ENCODE results near the gene FAM216B. TPM values are rescaled to one million over a fixed set of nuclear protein-coding genes. Genes with fewer than 3 reads are reported as not detected.

Gene FAM216B
- polyA plus RNA-seq, 1 donor (not counting 4 experiments of a cell fraction or from before 2014, with no cell fraction given): not detected

GRCh38 chr13:42754801-42755510 is 26.4 kb upstream of the FAM216B start:
- H3K79me2 ChIP-seq (ENCODE audit: control insufficient read depth, insufficient read depth, low read length): no peaks in the 10 kb centered on the region
- H2AFZ ChIP-seq (ENCODE audit: control insufficient read depth, low read length): no peak overlapping the region
- DNase-seq (ENCODE audit: low read depth, low spot score) (no peak), FAIRE-seq (no peak)
- no peak overlapping the region for H3K4me2 ChIP-seq (ENCODE audit: control insufficient read depth, extremely low read depth, insufficient read depth, low read depth, low read length)
- H3K9me3 ChIP-seq (ENCODE audit: control insufficient read depth, low read depth, low read length): no peaks in the 10 kb centered on the region
- TF ChIP-seq CTCF (optimal IDR thresholded peaks at IDR 0.05 in 1 of 3, IDR thresholded peaks at IDR 0.05 in 1 of 3, conservative IDR thresholded peaks at IDR 0.05 in 1 of 3; ENCODE audit: extremely low read depth in 1 of 3, insufficient read depth in 2 of 3, low read length in 3 of 3) (no peak), EZH2 (IDR thresholded peaks at IDR 0.05; ENCODE audit: low read length) (no peak)
- H3K9me1 ChIP-seq (ENCODE audit: control insufficient read depth, extremely low read depth, insufficient read depth, low read length): no peaks in the 10 kb centered on the region
- dilution Hi-C loops (cut with MboI; ENCODE audit: extremely low pct_ligation_motif_present, low sequenced_read_pairs): no loop called here
- no peaks in the 10 kb centered on the region for H4K20me1 ChIP-seq (ENCODE audit: control insufficient read depth, extremely low read depth, insufficient read depth, low read length)
- no peak overlapping the region for H3K9ac ChIP-seq (ENCODE audit: control insufficient read depth, extremely low read depth, insufficient read depth, low read length)
- no peak overlapping the region for H3K27ac ChIP-seq (ENCODE audit: control insufficient read depth, insufficient read depth, low read length)
- no peak overlapping the region for H3K4me3 ChIP-seq (ENCODE audit: control insufficient read depth in 2 of 3, extremely low read depth in 1 of 3, insufficient read depth in 2 of 3, low read depth in 1 of 3, low read length in 3 of 3)
- no peaks in the 10 kb centered on the region for H3K27me3 ChIP-seq (ENCODE audit: control insufficient read depth, extremely low read depth, insufficient read depth, low read length)
- peaks cover 3% of the 10 kb centered on the region for H3K4me1 ChIP-seq (ENCODE audit: control insufficient read depth, extremely low read depth, insufficient read depth, low read length)
- no peaks in the 10 kb centered on the region for H3K36me3 ChIP-seq (ENCODE audit: control insufficient read depth in 2 of 2, extremely low read depth in 1 of 2, insufficient read depth in 2 of 2, low read length in 2 of 2)

- H3K9ac ChIP-seq (ENCODE audit: control insufficient read depth, extremely low read depth, insufficient read depth, low read length): no peak overlapping the region
- DNase-seq (ENCODE audit: low read depth, low spot score) (no peak), FAIRE-seq (no peak)
- TF ChIP-seq EZH2 (IDR thresholded peaks at IDR 0.05; ENCODE audit: low read length) (no peak), CTCF (optimal IDR thresholded peaks at IDR 0.05 in 1 of 3, IDR thresholded peaks at IDR 0.05 in 1 of 3, conservative IDR thresholded peaks at IDR 0.05 in 1 of 3; ENCODE audit: extremely low read depth in 1 of 3, insufficient read depth in 2 of 3, low read length in 3 of 3) (no peak)
- H3K27me3 ChIP-seq (ENCODE audit: control insufficient read depth, extremely low read depth, insufficient read depth, low read length): no peaks in the 10 kb centered on the region
- H3K36me3 ChIP-seq (ENCODE audit: control insufficient read depth in 2 of 2, extremely low read depth in 1 of 2, insufficient read depth in 2 of 2, low read length in 2 of 2): no peaks in the 10 kb centered on the region
- no peak overlapping the region for H2AFZ ChIP-seq (ENCODE audit: control insufficient read depth, low read length)
- no peak overlapping the region for H3K4me3 ChIP-seq (ENCODE audit: control insufficient read depth in 2 of 3, extremely low read depth in 1 of 3, insufficient read depth in 2 of 3, low read depth in 1 of 3, low read length in 3 of 3)
- H3K9me3 ChIP-seq (ENCODE audit: control insufficient read depth, low read depth, low read length): no peaks in the 10 kb centered on the region
- no peaks in the 10 kb centered on the region for H4K20me1 ChIP-seq (ENCODE audit: control insufficient read depth, extremely low read depth, insufficient read depth, low read length)
- no peaks in the 10 kb centered on the region for H3K79me2 ChIP-seq (ENCODE audit: control insufficient read depth, insufficient read depth, low read length)
- H3K27ac ChIP-seq (ENCODE audit: control insufficient read depth, insufficient read depth, low read length): no peak overlapping the region
- peaks cover 10% of the 10 kb centered on the region for H3K4me1 ChIP-seq (ENCODE audit: control insufficient read depth, extremely low read depth, insufficient read depth, low read length)
- dilution Hi-C loops (cut with MboI; ENCODE audit: extremely low pct_ligation_motif_present, low sequenced_read_pairs): no loop called here
- H3K9me1 ChIP-seq (ENCODE audit: control insufficient read depth, extremely low read depth, insufficient read depth, low read length): no peaks in the 10 kb centered on the region
- no peak overlapping the region for H3K4me2 ChIP-seq (ENCODE audit: control insufficient read depth, extremely low read depth, insufficient read depth, low read depth, low read length)
Measured at GRCh38 chr13:42757678-42758420, 23.5 kb upstream of the FAM216B start.

All from keratinocyte (primary cell).